H1 (cell line): ENCODE results near the gene ASCC3. TPM values are rescaled to one million over a fixed set of nuclear protein-coding genes. Genes with fewer than 3 reads are reported as not detected.

Experiments used
- CTCF ChIA-PET: fragments of 300-600 bp; sonication (Branson Sonifier 250); formaldehyde crosslinking; loops from one replicate; lab custom pipeline; 2021; ENCODE audit not compliant: partially characterized antibody; lab: Charles Lee
- POLR2A ChIA-PET: fragments of 300-600 bp; sonication (Branson Sonifier 250); formaldehyde crosslinking; loops from one replicate; lab custom pipeline; 2021; ENCODE audit warnings: inconsistent platforms; ENCODE audit not compliant: partially characterized antibody; lab: Charles Lee
- DNase-seq, 2 experiments: peaks; one replicate each; pipeline versions ENCODE4 v3.0.0 to v3.0.0-alpha.2; 2010 to 2022; ENCODE audit warnings: low spot score in 2 of 2, low read depth in 1 of 2, mixed read lengths in 1 of 2
- FAIRE-seq: peaks from 2 replicates; lab custom pipeline; 2011; peaks lifted over from hg19 to GRCh38; lab: Jason Lieb, UNC
- H2AFZ ChIP-seq: 2 replicates; pipeline ENCODE4 v1.8.1; 2012; ENCODE audit warnings: low read length, inconsistent platforms
- H2AK5ac ChIP-seq: 2 replicates; pipeline ENCODE4 v1.6.1; 2013; ENCODE audit warnings: low read depth, low read length
- H2BK120ac ChIP-seq: replicated peaks from 2 replicates; pipeline ENCODE3; 2013; ENCODE audit warnings: low read depth, low read length, inconsistent platforms
- H2BK12ac ChIP-seq: 2 replicates; pipeline ENCODE4 v1.6.1; 2013; ENCODE audit warnings: low read depth, low read length
- H2BK15ac ChIP-seq: 2 replicates; pipeline ENCODE4 v1.6.1; 2013; ENCODE audit warnings: low read length
- H2BK20ac ChIP-seq: 2 replicates; pipeline ENCODE4 v1.6.1; 2013; ENCODE audit warnings: low read length
- H2BK5ac ChIP-seq: 2 replicates; pipeline ENCODE4 v1.6.1; 2013; ENCODE audit warnings: low read depth, low read length
- H3K14ac ChIP-seq: 2 replicates; pipeline ENCODE4 v1.6.1; 2013; ENCODE audit warnings: inconsistent platforms; ENCODE audit not compliant: insufficient read length
- H3K18ac ChIP-seq: 2 replicates; pipeline ENCODE4 v1.6.1; 2013; ENCODE audit warnings: low read length; ENCODE audit errors: extremely low read depth
- H3K23ac ChIP-seq: 2 replicates; pipeline ENCODE4 v1.6.1; 2013; ENCODE audit warnings: inconsistent platforms; ENCODE audit not compliant: insufficient read length
- H3K23me2 ChIP-seq: 2 replicates; pipeline ENCODE4 v1.6.1; 2013; ENCODE audit warnings: low read depth, low read length
- H3K27ac ChIP-seq: 2 replicates; pipeline ENCODE4 v1.6.1; 2011; ENCODE audit warnings: low read depth, low read length, inconsistent platforms
- H3K27me3 ChIP-seq, 4 experiments: replicated peaks in 1 of 4; 1 replicate in 1 of 4; 2 replicates in 3 of 4; pipeline versions ENCODE4 v1.6.1 to v1.8.1; 2011 to 2013; ENCODE audit warnings: low read length in 3 of 4, mild to moderate bottlenecking in 3 of 4, inconsistent platforms in 2 of 4, mixed read lengths in 2 of 4, moderate library complexity in 1 of 4; ENCODE audit not compliant: control insufficient read depth in 3 of 4, insufficient read depth in 3 of 4; ENCODE audit errors: extremely low read depth in 1 of 4
- H3K36me3 ChIP-seq, 4 experiments: 2 replicates each; pipeline versions ENCODE4 v1.6.1 to v1.8.1; 2011 to 2013; ENCODE audit warnings: mild to moderate bottlenecking in 4 of 4, low read length in 3 of 4, moderate library complexity in 2 of 4, control low read depth in 1 of 4, inconsistent platforms in 1 of 4; ENCODE audit not compliant: insufficient read depth in 4 of 4, control insufficient read depth in 2 of 4
- H3K4ac ChIP-seq: replicated peaks from 2 replicates; pipeline ENCODE3; 2013; ENCODE audit warnings: low read length, low read depth, mixed read lengths, inconsistent platforms; ENCODE audit not compliant: insufficient read length
- H3K4me1 ChIP-seq, 4 experiments: replicated peaks in 1 of 4; 1 replicate in 1 of 4; 2 replicates in 3 of 4; pipeline versions ENCODE4 v1.6.1 to v1.8.1; 2011 to 2013; ENCODE audit warnings: low read length in 3 of 4, inconsistent platforms in 2 of 4, mixed read lengths in 1 of 4; ENCODE audit not compliant: insufficient read depth in 4 of 4, control insufficient read depth in 3 of 4
- H3K4me2 ChIP-seq, 2 experiments: 2 replicates each; pipeline versions ENCODE4 v1.6.1 to v1.8.1; 2011 to 2013; ENCODE audit warnings: low read depth in 2 of 2, low read length in 2 of 2, control low read depth in 1 of 2, inconsistent platforms in 1 of 2, mild to moderate bottlenecking in 1 of 2; ENCODE audit not compliant: insufficient read depth in 1 of 2
- H3K4me3 ChIP-seq, 4 experiments: fragments of 200-600, 300-600 bp in 1 of 4; sonication (generic), shearing (Covaris generic), sonication (Bioruptor Twin) in 1 of 4; 2 replicates each; pipeline versions ENCODE4 v1.5.1 to v1.8.1; 2011 to 2016; ENCODE audit warnings: low read length in 4 of 4, low read depth in 3 of 4, control low read depth in 2 of 4, inconsistent platforms in 2 of 4, mild to moderate bottlenecking in 2 of 4, mixed read lengths in 1 of 4, moderate library complexity in 1 of 4; ENCODE audit not compliant: insufficient read depth in 2 of 4; ENCODE audit errors: extremely low read depth in 1 of 4
- H3K56ac ChIP-seq: replicated peaks from 2 replicates; pipeline ENCODE3; 2013; ENCODE audit warnings: low read depth, mild to moderate bottlenecking, mixed read lengths, low read length, inconsistent platforms; ENCODE audit not compliant: insufficient read length
- H3K79me1 ChIP-seq: 2 replicates; pipeline ENCODE4 v1.6.1; 2013; ENCODE audit warnings: low read depth, low read length, control low read depth
- H3K79me2 ChIP-seq, 2 experiments: 2 replicates each; pipeline versions ENCODE4 v1.6.1 to v1.8.1; 2012 to 2013; ENCODE audit warnings: low read length in 2 of 2, mild to moderate bottlenecking in 2 of 2, inconsistent platforms in 1 of 2; ENCODE audit not compliant: insufficient read depth in 2 of 2, control insufficient read depth in 1 of 2
- H3K9ac ChIP-seq, 4 experiments: replicated peaks in 1 of 4; 1 replicate in 1 of 4; 2 replicates in 3 of 4; pipeline versions ENCODE4 v1.6.1 to v1.8.1; 2011 to 2013; ENCODE audit warnings: low read depth in 3 of 4, low read length in 3 of 4, control low read depth in 2 of 4, mild to moderate bottlenecking in 2 of 4, moderate library complexity in 2 of 4, inconsistent platforms in 1 of 4; ENCODE audit errors: extremely low read depth in 1 of 4
- H3K9me3 ChIP-seq, 2 experiments: 2 replicates each; pipeline versions ENCODE4 v1.6.1 to v1.8.1; 2012 to 2013; ENCODE audit warnings: mild to moderate bottlenecking in 2 of 2, moderate library complexity in 2 of 2, control low read depth in 1 of 2, inconsistent platforms in 1 of 2, low read depth in 1 of 2, low read length in 1 of 2, mixed read lengths in 1 of 2; ENCODE audit not compliant: insufficient read depth in 2 of 2
- H4K20me1 ChIP-seq, 2 experiments: replicated peaks in 1 of 2; 2 replicates each; pipeline versions ENCODE3 to v1.8.1; 2011 to 2013; ENCODE audit warnings: inconsistent platforms in 2 of 2, low read length in 2 of 2, mild to moderate bottlenecking in 1 of 2; ENCODE audit not compliant: insufficient read depth in 2 of 2, control insufficient read depth in 1 of 2
- H4K5ac ChIP-seq: 2 replicates; pipeline ENCODE4 v1.6.1; 2013; ENCODE audit warnings: low read length, low read depth, mixed read lengths, inconsistent platforms; ENCODE audit not compliant: insufficient read length
- H4K8ac ChIP-seq: 2 replicates; pipeline ENCODE4 v1.8.0; 2013; ENCODE audit warnings: mild to moderate bottlenecking, moderate library complexity, low read length, inconsistent platforms; ENCODE audit not compliant: insufficient read depth; ENCODE audit errors: extremely low read depth
- H4K91ac ChIP-seq: replicated peaks from 2 replicates; pipeline ENCODE3; 2013; ENCODE audit warnings: low read length, mixed read lengths, inconsistent platforms; ENCODE audit not compliant: insufficient read length
- CHD1 ChIP-seq: IDR thresholded peaks from 2 replicates; pipeline ENCODE4 v1.6.1; 2012; ENCODE audit warnings: low read depth, low read length, improper control_type of control experiment
- CREB1 ChIP-seq: IDR thresholded peaks from 2 replicates; pipeline ENCODE4 v1.6.1; 2012; ENCODE audit warnings: inconsistent platforms
- FOSL1 ChIP-seq: IDR thresholded peaks from 2 replicates; pipeline ENCODE4 v1.6.1; 2011; ENCODE audit warnings: mild to moderate bottlenecking, low read depth, low read length, moderate library complexity; ENCODE audit not compliant: insufficient read depth
- SIRT6 ChIP-seq: IDR thresholded peaks from one replicate; pipeline ENCODE4 v1.7.1; 2012; ENCODE audit warnings: low read length, inconsistent platforms
- SUZ12 ChIP-seq: fragments of 200-600 bp; sonication (generic); IDR thresholded peaks from 2 replicates; pipeline ENCODE4 v1.6.1; 2012; ENCODE audit warnings: mild to moderate bottlenecking, inconsistent platforms, low read length, moderate library complexity, mixed read lengths
- WGBS, 2 experiments: shearing (Covaris generic) in 1 of 2; methylation state at CpG; one replicate each; pipeline versions ENCODE4 v1.1.6 to v1.1.7; 2013 to 2015; ENCODE audit warnings: low lambda C conversion rate in 2 of 2, mixed read lengths in 2 of 2, inconsistent platforms in 1 of 2, low coverage in 1 of 2, missing lambda C conversion rate in 1 of 2; ENCODE audit not compliant: insufficient replicate concordance in 2 of 2, insufficient coverage in 1 of 2, insufficient read length in 1 of 2; ENCODE audit errors: extremely low coverage in 1 of 2, missing lambda C conversion rate in 1 of 2; 5-methylcytosine and 5-hydroxymethylcytosine counted together
- polyA plus RNA-seq, 7 experiments: library from polyadenylated mRNA; depleted of rRNA in 3 of 7; stranded (reverse) in 5 of 7; unstranded in 2 of 7; fragments of >200 nt in 5 of 7; fragments of 200-250 nt in 2 of 7; gene quantifications; 1 replicate in 5 of 7; 2 replicates in 1 of 7; 4 replicates in 1 of 7; pipeline versions ENCODE4 v1.2.1 to v1.2.3, GENCODE V29; 2011 to 2013; ENCODE audit warnings: missing spikeins in 2 of 7, mixed read lengths in 2 of 7
- total RNA-seq: library from RNA; stranded (reverse); fragmentation: NEBNext Ultra II Directional; extraction: Animal tissue kit (Norgen Biotek cat#: 25700); gene quantifications from 2 replicates; pipeline ENCODE4 v1.2.1, GENCODE V29; 2021
- TF ChIP-seq, protein P1 (sequence below): IDR thresholded peaks from 2 replicates; pipeline ENCODE4 v1.6.1; 2011; ENCODE audit warnings: low read depth, mild to moderate bottlenecking, low read length; ENCODE audit not compliant: insufficient read depth

ASCC3 gene
- total and polyA plus RNA-seq, 2 of the 8 experiments (the other 6 are each of a cell fraction or from before 2014, with no cell fraction given) = 37.5 to 77.8 TPM

GRCh38 chr6:100491952-100492670 is 389.0 kb downstream of the ASCC3 start:
- Histone ChIP-seq H2BK5ac (no peak overlapping the region), H3K9ac (no peak overlapping the region), H3K18ac (no peak overlapping the region), H3K79me2 (no peaks in the 10 kb centered on the region), H3K36me3 (no peaks in the 10 kb centered on the region), H4K91ac (no peak overlapping the region), H3K27ac (no peak overlapping the region), H3K56ac (no peak overlapping the region), H4K5ac (no peak overlapping the region), H3K27me3 (no peaks in the 10 kb centered on the region), H3K4me3 (no peak overlapping the region), H2BK15ac (no peak overlapping the region), H2BK20ac (no peak overlapping the region), H2BK12ac (no peak overlapping the region; the same call in 1 of the 2 replicates)
- FAIRE-seq = no peak
- DNase-seq = no peak
- TF ChIP-seq SUZ12 = no peak
- no peak for TF ChIP-seq FOSL1
- TF ChIP-seq SIRT6 = no peak
- TF ChIP-seq, protein P1, sequence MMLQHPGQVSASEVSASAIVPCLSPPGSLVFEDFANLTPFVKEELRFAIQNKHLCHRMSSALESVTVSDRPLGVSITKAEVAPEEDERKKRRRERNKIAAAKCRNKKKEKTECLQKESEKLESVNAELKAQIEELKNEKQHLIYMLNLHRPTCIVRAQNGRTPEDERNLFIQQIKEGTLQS = no peak
- TF ChIP-seq CREB1 = no peak
- TF ChIP-seq CHD1 = no peak
- TF ChIP-seq, all 59 proteins: peak for 0
- Histone ChIP-seq H2AK5ac (no peak overlapping the region), H3K14ac (no peak overlapping the region), H3K4ac (no peak overlapping the region), H3K23ac (no peak overlapping the region), H3K4me2 (no peak overlapping the region), H2AFZ (peak overlapping the region; percentile 82), H3K23me2 (no peaks in the 10 kb centered on the region), H2BK120ac (no peak overlapping the region), H3K4me1 (no peaks in the 10 kb centered on the region), H3K9me3 (peaks cover 2 to 3% of the 10 kb centered on the region in 2 experiments; a peak in 2 of 4 replicates), H3K79me1 (no peaks in the 10 kb centered on the region), H4K8ac (no peak overlapping the region), H4K20me1 (no peaks in the 10 kb centered on the region)
- ChIA-PET CTCF (interaction anchor here (0.9 to 1.8 kb wide), 2 partner anchors 12 to 26 kb away, joined by 3 to 6 read pairs; no protein-coding TSS in a partner anchor), POLR2A (no interaction called here)
- WGBS, 2 experiments = 86% methylated on average over 13 of the region's 13 CpGs; no CpG with 5 or more reads in 1 of the 2 experiments
